AG09309 (cell line): Measurements from ENCODE around the gene SYNDIG1.
"Not testable (repeated sequence)": the region's sequence is repeated elsewhere in the genome, so short reads cannot be mapped to it uniquely, and the experiment has no call there.

Source experiments
- DNase-seq: peaks from one replicate; pipeline ENCODE4 v3.0.0-alpha.2; 2010; ENCODE audit warnings: low read depth
- H3K4me3 ChIP-seq: 2 replicates; pipeline ENCODE4 v1.5.1; 2011; ENCODE audit warnings: mild to moderate bottlenecking, low read depth, low read length, moderate library complexity; ENCODE audit not compliant: control insufficient read depth
- TF ChIP-seq, protein P1 (sequence below): IDR thresholded peaks from 2 replicates; pipeline ENCODE4 v1.5.1; 2011; ENCODE audit warnings: mild to moderate bottlenecking, low read depth, low read length, inconsistent platforms; ENCODE audit not compliant: insufficient read depth, control insufficient read depth; ENCODE audit errors: missing control alignments

The SYNDIG1 gene

GRCh38 chr20:24619212-24619611 is 149.8 kb downstream of the SYNDIG1 start:
- no peak for DNase-seq
- TF ChIP-seq, protein P1, sequence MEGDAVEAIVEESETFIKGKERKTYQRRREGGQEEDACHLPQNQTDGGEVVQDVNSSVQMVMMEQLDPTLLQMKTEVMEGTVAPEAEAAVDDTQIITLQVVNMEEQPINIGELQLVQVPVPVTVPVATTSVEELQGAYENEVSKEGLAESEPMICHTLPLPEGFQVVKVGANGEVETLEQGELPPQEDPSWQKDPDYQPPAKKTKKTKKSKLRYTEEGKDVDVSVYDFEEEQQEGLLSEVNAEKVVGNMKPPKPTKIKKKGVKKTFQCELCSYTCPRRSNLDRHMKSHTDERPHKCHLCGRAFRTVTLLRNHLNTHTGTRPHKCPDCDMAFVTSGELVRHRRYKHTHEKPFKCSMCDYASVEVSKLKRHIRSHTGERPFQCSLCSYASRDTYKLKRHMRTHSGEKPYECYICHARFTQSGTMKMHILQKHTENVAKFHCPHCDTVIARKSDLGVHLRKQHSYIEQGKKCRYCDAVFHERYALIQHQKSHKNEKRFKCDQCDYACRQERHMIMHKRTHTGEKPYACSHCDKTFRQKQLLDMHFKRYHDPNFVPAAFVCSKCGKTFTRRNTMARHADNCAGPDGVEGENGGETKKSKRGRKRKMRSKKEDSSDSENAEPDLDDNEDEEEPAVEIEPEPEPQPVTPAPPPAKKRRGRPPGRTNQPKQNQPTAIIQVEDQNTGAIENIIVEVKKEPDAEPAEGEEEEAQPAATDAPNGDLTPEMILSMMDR = no peak
- H3K4me3 ChIP-seq = no peak overlapping the region

- no peak for DNase-seq
- TF ChIP-seq, protein P1 = no peak
- H3K4me3 ChIP-seq = no peak overlapping the region
Observed at GRCh38 chr20:24620937-24621519, 151.6 kb downstream of the SYNDIG1 start.

GRCh38 chr20:24622856-24623255 is 153.4 kb downstream of the SYNDIG1 start:
- no peak for DNase-seq
- no peak overlapping the region for H3K4me3 ChIP-seq
- TF ChIP-seq, protein P1 = no peak

GRCh38 chr20:24626141-24626540 is 156.7 kb downstream of the SYNDIG1 start:
- DNase-seq, H3K4me3 ChIP-seq: not testable (repeated sequence)

DNA sequence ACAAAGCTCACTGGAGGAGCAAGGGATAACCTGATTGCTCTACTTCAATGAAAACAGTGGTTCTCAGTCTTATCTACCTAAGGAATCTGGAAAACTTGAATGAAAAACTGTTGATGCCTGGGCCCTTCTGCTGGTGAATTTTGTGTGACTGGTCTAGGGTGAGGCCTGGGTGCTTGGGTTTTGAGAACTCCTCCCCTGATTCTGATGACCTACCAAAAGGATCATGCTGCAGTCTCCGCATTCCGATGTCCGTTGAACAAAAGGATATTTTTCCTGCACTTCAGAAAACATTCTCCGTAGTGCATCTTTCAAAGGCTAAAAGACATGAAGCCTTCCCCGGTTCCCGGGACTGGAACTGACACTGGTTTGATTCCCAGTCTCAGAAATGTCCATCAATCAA is 157.9 kb downstream of the SYNDIG1 start:
- TF ChIP-seq, protein P1 = no peak
- DNase-seq = no peak
- no peak overlapping the region for H3K4me3 ChIP-seq

GRCh38 chr20:24627926-24628325 is 158.5 kb downstream of the SYNDIG1 start:
- TF ChIP-seq, protein P1 = no peak
- H3K4me3 ChIP-seq = no peak overlapping the region
- no peak for DNase-seq

DNA sequence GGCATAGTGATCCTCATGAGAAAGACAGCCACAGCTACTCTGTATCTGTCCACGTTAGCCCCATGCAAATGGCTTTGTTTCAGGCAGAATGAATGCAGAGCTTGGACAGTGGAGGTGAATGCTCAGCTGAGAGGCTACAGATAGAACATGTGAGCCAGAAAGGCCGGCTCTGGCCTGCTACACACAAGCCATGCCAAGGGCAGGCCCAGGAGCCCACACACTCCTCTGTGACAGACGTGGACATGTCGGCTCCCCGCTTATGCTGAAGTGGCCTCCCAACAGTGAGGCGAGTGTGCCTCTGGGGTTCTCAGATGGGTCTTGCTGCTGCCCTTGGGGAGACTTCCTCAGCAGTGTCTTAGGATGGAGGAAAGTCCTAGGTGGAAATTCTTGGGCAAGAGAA is 159.6 kb downstream of the SYNDIG1 start:
- H3K4me3 ChIP-seq = no peak overlapping the region
- TF ChIP-seq, protein P1 = no peak
- DNase-seq = no peak
